Measurements from ENCODE around the gene DLAT.
"Not testable (repeated sequence)": the region's sequence is repeated elsewhere in the genome, so short reads cannot be mapped to it uniquely, and the experiment has no call there.

The DLAT gene

GRCh38 chr11:111982019-111982464 lies 43.2 kb upstream of the DLAT start:
- no peak overlapping the region for H3K9ac ChIP-seq (ENCODE audit: insufficient read length)
- peaks cover 13% of the 10 kb centered on the region; the same call in 1 of the 2 replicates for H3K36me3 ChIP-seq (ENCODE audit: insufficient read depth, low read length)
- TF ChIP-seq FOXP2 (optimal IDR thresholded peaks at IDR 0.05; ENCODE audit: control extremely low read depth, extremely low read length, insufficient read depth): no peak
- no peak for TF ChIP-seq EZH2 (IDR thresholded peaks at IDR 0.05)
- no peak for TF ChIP-seq POLR2AphosphoS5 (IDR thresholded peaks at IDR 0.05; ENCODE audit: borderline replicate concordance, low read depth, low read length)
- no peak overlapping the region for H3K4me3 ChIP-seq
- H3K9me3 ChIP-seq (ENCODE audit: low read depth, low read length): no peaks in the 10 kb centered on the region
- DNase-seq (ENCODE audit: low read depth, low spot score): no peak
- H3K27ac ChIP-seq: no peak overlapping the region

GRCh38 chr11:111982541-111983186 lies 42.5 kb upstream of the DLAT start:
- TF ChIP-seq EZH2 (IDR thresholded peaks at IDR 0.05): no peak
- DNase-seq (ENCODE audit: low read depth, low spot score): no peak
- Histone ChIP-seq H3K9me3 (ENCODE audit: low read depth, low read length) (no peaks in the 10 kb centered on the region), H3K27ac (no peak overlapping the region), H3K36me3 (ENCODE audit: insufficient read depth, low read length) (peaks cover 13% of the 10 kb centered on the region; the same call in 1 of the 2 replicates), H3K9ac (ENCODE audit: insufficient read length) (no peak overlapping the region), H3K4me3 (no peak overlapping the region)

GRCh38 chr11:111983187-111983986 lies 41.8 kb upstream of the DLAT start:
- Histone ChIP-seq H3K36me3 (ENCODE audit: insufficient read depth, low read length) (peaks cover 13% of the 10 kb centered on the region; the same call in 1 of the 2 replicates), H3K4me3 (no peak overlapping the region), H3K27ac (no peak overlapping the region), H3K9ac (ENCODE audit: insufficient read length) (no peak overlapping the region), H3K9me3 (ENCODE audit: low read depth, low read length) (no peaks in the 10 kb centered on the region)
- TF ChIP-seq FOXP2 (optimal IDR thresholded peaks at IDR 0.05; ENCODE audit: control extremely low read depth, extremely low read length, insufficient read depth) (no peak), EZH2 (IDR thresholded peaks at IDR 0.05) (no peak), POLR2AphosphoS5 (IDR thresholded peaks at IDR 0.05; ENCODE audit: borderline replicate concordance, low read depth, low read length) (no peak)
- DNase-seq (ENCODE audit: low read depth, low spot score): no peak

- DNase-seq (ENCODE audit: low read depth, low spot score): no peak
- TF ChIP-seq EZH2 (IDR thresholded peaks at IDR 0.05) (no peak), POLR2AphosphoS5 (IDR thresholded peaks at IDR 0.05; ENCODE audit: borderline replicate concordance, low read depth, low read length) (no peak), FOXP2 (optimal IDR thresholded peaks at IDR 0.05; ENCODE audit: control extremely low read depth, extremely low read length, insufficient read depth) (no peak)
- Histone ChIP-seq H3K36me3 (ENCODE audit: insufficient read depth, low read length) (peaks cover 18% of the 10 kb centered on the region), H3K9me3 (ENCODE audit: low read depth, low read length) (no peaks in the 10 kb centered on the region), H3K4me3 (no peak overlapping the region), H3K27ac (no peak overlapping the region), H3K9ac (ENCODE audit: insufficient read length) (no peak overlapping the region)
These were observed 38.6 kb upstream of the DLAT start for GRCh38 chr11:111986589-111986988.

- TF ChIP-seq POLR2AphosphoS5 (IDR thresholded peaks at IDR 0.05; ENCODE audit: borderline replicate concordance, low read depth, low read length) (no peak), FOXP2 (optimal IDR thresholded peaks at IDR 0.05; ENCODE audit: control extremely low read depth, extremely low read length, insufficient read depth) (no peak), EZH2 (IDR thresholded peaks at IDR 0.05) (no peak)
- Histone ChIP-seq H3K9ac (ENCODE audit: insufficient read length) (no peak overlapping the region), H3K36me3 (ENCODE audit: insufficient read depth, low read length) (peaks cover 37% of the 10 kb centered on the region), H3K27ac (no peak overlapping the region), H3K4me3 (no peak overlapping the region), H3K9me3 (ENCODE audit: low read depth, low read length) (no peaks in the 10 kb centered on the region)
- DNase-seq (ENCODE audit: low read depth, low spot score): no peak
These were observed 34.8 kb upstream of the DLAT start for GRCh38 chr11:111990381-111990780.

GRCh38 chr11:111992206-111992855 lies 32.9 kb upstream of the DLAT start:
- peaks cover 37% of the 10 kb centered on the region for H3K36me3 ChIP-seq (ENCODE audit: insufficient read depth, low read length)
- H3K9ac ChIP-seq (ENCODE audit: insufficient read length): no peak overlapping the region
- DNase-seq (ENCODE audit: low read depth, low spot score): no peak
- H3K4me3 ChIP-seq: no peak overlapping the region
- H3K27ac ChIP-seq: no peak overlapping the region
- no peak for TF ChIP-seq POLR2AphosphoS5 (IDR thresholded peaks at IDR 0.05; ENCODE audit: borderline replicate concordance, low read depth, low read length)
- TF ChIP-seq EZH2 (IDR thresholded peaks at IDR 0.05): no peak
- no peak for TF ChIP-seq FOXP2 (optimal IDR thresholded peaks at IDR 0.05; ENCODE audit: control extremely low read depth, extremely low read length, insufficient read depth)
- no peaks in the 10 kb centered on the region for H3K9me3 ChIP-seq (ENCODE audit: low read depth, low read length)

- no peak overlapping the region for H3K27ac ChIP-seq
- H3K9ac ChIP-seq (ENCODE audit: insufficient read length): no peak overlapping the region
- no peak for TF ChIP-seq FOXP2 (optimal IDR thresholded peaks at IDR 0.05; ENCODE audit: control extremely low read depth, extremely low read length, insufficient read depth)
- TF ChIP-seq EZH2 (IDR thresholded peaks at IDR 0.05): no peak
- TF ChIP-seq POLR2AphosphoS5 (IDR thresholded peaks at IDR 0.05; ENCODE audit: borderline replicate concordance, low read depth, low read length): no peak
- DNase-seq (ENCODE audit: low read depth, low spot score): no peak
- H3K4me3 ChIP-seq: no peak overlapping the region
- H3K9me3 ChIP-seq (ENCODE audit: low read depth, low read length): no peaks in the 10 kb centered on the region
- H3K36me3 ChIP-seq (ENCODE audit: insufficient read depth, low read length): peaks cover 36% of the 10 kb centered on the region
These were observed 29.1 kb upstream of the DLAT start for GRCh38 chr11:111996129-111996528.

- not testable (repeated sequence) for DNase-seq (ENCODE audit: low read depth, low spot score); H3K4me3 ChIP-seq; H3K9ac ChIP-seq (ENCODE audit: insufficient read length); H3K27ac ChIP-seq; H3K9me3 ChIP-seq (ENCODE audit: low read depth, low read length)
- H3K36me3 ChIP-seq (ENCODE audit: insufficient read depth, low read length): peaks cover 36% of the 10 kb centered on the region
These were observed 28.5 kb upstream of the DLAT start for GRCh38 chr11:111996669-111997068.
